Inflammatory macrophage treated with lipopolysaccharide for 4 hours (primary cell): ENCODE data around the gene MCRIP2.

Experiments used
- DNase-seq: peaks from one replicate; pipeline ENCODE4 v3.0.0-alpha.2; 2020

MCRIP2 gene

DNA sequence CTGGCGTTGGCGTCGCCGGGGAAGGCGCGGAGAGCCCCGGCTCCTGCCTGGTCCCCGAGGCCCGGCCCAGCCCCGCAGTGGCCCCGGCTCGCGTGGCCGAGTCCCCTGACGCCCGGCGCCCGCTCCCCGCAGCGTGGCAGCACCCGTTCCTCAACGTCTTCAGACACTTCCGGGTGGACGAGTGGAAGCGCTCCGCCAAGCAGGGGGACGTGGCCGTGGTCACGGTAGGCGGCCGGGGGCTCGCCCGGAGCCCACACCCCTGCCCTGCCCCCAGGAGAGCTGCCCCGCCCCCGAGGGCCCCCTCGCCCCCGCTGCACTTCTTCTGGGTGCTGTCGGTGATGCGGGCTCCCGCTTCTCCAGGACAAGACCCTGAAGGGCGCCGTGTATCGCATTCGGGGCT lies 8.0 kb downstream of the MCRIP2 start:
- DNase-seq: no peak

DNA sequence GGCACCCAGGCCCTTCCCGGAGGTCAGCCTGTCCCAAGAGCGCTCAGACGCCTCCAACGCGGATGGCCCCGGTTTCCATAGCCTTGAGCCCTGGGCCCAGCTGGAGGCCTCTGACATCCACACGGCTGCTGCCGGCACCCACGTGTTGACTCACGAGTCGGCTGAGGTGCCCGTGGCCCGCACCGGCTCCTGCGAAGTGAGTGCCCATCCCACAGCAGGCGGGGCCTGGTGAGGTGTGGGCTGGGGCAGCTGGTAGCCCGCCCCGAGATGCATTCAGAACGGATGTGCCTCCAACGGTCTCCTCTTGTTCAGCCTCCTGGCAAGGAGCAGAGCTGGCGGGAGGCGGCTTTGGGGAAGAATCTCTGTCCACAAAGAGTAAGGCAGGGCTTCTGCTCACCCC lies 10.2 kb downstream of the MCRIP2 start:
- DNase-seq: no peak

DNA sequence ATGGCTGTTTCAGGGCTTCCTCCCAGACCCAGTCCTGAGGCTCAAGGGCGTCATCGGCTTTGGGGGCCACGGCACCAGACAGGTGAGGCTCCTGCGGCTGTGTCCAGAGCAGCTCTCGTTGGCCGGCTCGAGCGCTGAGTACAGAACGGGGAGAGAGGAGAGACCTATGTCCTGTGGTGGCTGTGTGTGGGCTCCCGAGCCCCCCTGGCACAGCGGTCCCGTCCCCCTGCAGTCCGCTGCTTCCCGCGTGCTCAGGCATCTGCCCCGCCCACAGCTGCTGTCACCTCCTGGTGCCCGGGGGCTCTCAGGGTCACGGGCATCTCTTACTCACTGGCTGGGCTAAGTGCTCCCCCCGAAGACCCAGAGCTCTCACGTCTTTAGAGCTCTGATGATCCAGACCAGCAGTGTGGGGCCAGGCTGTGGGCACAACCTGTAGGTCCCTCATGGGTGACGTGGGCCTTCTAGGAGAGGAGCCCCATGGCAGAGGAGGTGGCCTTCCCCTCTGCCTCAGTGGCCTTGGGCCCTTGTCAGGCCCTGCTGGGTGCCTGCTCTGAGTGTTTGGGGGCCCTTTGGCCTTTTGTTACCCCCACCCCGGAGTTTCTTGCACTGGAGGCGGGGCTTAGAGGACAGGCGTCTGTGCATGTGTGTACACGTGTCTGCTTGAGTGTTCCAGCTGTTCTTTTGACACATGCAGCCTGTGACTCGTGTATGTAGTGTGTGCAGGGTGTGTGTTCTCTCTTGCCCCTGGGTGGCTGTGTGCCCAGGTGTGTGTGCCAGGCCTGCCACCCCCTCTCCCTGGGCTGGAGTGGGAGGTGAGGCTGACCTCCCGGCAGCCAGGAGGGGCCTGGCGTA lies 11.1 kb downstream of the MCRIP2 start:
- DNase-seq: no peak

GRCh38 chr16:654034-654433 lies 12.4 kb downstream of the MCRIP2 start:
- DNase-seq: no peak

DNA sequence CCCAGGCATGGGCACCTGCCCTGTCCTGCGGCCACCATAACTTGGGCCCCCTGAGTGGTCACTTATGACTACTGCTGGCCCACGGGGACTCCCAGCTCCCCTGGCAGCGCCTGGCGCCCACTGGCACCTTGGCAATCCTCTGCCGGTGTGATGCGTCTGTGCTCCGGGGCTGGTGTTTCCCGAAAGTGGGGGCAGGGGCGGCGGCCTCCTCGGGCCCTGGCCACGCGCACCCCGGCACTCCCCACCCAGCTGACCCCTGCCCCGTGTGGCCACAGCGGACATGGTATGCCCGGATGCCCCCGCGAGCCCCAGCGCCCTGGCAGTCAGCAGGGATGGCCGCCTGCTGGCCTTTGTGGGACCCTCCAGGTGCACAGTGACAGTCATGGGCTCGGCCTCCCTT lies 15.9 kb downstream of the MCRIP2 start:
- no peak for DNase-seq

DNA sequence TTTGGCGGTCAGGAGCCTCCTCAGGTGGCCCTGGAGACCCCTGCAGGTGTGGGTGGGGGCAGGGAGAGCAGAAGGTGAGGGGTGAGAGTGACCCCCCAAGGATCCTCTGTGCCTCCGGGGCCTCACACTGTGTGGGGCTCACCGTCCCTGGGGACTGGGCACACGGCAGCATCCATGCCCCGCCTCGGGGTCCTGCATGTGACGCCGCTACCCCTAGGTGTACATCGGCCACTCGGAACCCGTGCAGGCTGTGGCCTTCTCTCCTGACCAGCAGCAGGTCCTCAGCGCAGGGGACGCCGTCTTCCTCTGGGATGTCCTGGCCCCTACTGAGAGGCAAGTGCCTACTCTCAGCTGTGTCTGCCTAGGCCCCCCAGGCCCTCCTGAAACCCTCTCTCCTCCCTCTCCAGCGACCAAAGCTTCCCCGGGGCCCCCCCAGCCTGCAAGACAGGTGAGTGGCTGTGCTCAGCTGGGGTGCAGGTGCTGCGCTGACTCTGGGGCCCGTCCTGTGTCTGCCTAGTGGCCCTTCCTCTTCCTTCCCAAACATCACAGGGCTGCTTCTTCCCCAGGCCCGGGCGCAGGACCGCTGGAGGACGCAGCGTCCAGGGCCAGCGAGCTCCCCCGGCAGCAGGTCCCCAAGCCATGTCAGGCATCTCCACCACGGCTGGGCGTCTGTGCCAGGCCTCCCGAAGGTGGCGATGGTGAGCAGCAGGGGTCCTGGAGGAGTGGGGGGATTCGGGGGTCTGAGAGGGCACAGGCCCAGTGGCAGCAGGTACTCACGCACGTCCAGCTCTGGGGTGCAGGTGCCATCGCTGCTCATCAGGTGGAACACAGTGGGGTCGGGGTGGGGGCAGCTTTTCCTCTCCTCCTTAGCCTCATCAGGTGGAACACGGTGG lies 17.3 kb downstream of the MCRIP2 start:
- DNase-seq: no peak

DNA sequence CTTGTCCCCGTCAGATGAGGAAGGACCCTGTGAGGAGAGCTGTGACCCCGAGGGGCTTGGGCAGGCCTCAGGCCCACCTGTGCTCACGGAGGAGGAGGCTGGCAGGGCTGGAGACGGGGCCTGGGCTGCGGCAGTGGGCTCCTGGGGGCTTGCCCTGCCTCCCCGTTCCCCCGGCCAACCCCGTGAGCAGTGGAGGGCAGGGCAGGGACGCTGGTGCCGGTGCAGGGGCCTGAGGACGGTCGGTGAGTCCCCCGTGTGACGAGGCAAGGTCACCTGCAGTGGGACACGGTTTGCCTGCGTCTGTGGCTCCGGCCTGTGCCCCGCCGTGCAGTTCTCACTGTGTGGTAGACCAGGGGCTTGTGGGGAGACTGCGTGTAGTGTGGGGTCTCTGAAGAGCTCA lies 18.0 kb downstream of the MCRIP2 start:
- no peak for DNase-seq

DNA sequence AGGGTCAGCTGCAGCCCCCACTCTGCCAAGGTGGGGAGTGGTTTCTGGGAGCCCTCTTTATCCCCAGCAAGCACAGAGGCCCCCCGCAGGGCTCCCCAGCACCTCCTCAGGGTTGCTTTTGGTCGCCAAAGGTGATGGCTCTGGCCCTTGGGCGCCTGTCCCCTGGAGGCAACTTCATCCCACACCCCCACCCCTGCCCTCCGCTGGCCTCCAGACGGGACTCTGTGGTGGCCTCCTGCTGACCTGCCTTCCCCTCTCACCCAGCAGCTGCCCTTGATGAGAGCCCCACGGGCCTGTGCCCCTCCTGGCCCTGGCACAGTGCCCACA lies 18.5 kb downstream of the MCRIP2 start:
- DNase-seq: no peak

DNA sequence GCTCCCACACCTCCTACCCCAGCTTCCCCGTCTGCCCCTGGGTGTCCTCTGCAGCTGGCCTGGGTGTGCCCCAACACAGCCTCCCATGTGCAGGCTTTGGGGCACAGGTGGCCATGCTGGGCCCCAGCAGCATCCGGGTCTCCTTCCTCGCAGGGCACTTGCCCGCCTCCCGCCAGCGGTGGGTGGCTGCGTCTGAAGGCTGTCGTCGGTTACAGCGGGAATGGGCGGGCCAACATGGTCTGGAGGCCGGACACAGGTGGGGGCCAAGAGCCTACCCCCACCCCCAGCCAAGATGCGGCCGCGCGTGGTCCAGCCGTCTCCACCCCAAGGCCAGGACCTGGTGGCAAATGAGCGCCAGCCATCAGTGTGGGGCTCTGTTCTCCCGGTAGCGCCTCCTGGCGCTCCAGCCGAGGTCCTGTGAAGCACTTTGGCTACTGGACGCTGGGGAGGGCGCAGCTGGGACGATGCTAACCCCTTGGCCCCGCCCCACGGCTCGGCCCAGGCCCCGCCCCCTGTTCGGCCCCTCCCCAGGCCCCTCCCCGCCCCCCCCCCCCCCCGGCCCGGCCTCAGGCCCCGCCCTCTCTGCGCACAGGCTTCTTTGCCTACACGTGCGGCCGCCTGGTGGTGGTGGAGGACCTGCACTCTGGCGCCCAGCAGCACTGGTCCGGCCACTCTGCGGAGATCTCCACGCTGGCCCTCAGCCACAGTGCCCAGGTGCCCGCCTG lies 19.0 kb downstream of the MCRIP2 start:
- DNase-seq: peak; percentile 93

- no peak for DNase-seq
These were observed 19.7 kb downstream of the MCRIP2 start for GRCh38 chr16:661184-661821.

DNA sequence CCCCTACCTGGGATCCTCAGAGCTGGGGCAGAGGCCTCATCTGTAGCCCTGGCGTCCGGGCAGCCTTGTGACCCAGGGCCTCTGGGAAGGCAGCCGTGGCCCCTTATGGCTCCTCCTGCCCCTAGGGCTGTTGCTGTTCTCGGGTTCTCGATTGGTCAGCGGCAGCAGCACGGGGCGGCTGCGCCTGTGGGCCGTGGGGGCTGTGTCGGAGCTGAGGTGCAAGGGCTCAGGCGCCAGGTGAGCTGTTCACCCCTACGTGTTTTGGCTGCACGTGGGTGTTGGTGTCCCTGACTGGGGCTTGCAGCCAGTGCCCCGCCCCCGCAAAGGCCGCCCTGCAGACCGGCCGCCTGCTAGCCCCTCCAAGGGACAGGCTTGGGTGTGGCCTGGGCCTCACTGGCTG lies 20.5 kb downstream of the MCRIP2 start:
- no peak for DNase-seq

- no peak for DNase-seq
These were observed 21.0 kb downstream of the MCRIP2 start for GRCh38 chr16:662597-662996.

DNA sequence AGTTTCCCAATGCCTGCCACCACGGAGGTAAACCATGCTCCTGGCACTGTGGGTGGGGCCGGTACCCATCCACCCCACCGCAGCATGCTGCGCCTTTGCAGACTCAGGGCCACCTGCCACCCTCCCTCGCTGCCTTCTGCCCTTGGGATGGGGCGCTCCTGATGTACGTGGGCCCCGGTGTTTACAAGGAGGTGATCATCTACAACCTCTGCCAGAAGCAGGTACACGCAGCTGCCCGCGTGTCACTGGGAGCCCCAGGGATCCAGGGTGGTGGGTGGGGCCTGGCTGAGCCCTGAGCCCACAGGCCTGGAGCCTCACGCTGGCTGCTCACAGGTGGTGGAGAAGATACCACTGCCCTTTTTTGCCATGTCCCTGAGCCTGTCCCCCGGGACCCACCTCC lies 24.9 kb downstream of the MCRIP2 start:
- DNase-seq: no peak

DNA sequence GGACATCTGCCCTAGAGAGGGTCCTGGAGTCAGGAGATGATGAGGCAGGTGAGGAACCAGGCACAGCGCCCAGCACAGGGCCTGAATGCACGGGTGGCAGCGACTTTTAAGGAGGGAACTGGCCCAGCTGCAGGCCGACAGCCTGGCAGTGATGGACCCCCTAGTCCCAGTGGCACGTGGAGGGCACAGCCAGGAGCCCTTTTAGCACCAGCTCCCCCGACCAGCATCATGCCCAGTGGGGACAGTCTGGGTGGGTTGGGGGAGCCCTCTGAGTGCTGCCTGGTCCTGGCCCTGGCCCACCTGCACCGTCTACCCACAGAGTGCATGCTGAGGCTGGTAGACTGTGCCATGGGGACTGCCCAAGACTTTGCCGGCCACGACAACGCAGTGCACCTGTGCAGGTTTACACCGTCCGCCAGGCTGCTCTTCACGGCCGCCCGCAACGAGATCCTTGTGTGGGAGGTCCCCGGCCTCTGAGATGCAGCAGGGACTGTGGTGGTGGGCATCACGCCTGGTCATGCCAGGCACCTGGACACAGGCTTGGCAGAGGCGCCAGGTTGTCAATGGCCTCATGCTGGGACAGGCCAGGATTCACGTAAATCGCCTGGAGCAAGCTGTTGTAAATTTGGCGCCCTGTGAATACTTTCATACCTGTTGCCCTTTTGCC lies 25.6 kb downstream of the MCRIP2 start:
- DNase-seq: no peak

GRCh38 chr16:667780-668518 lies 26.3 kb downstream of the MCRIP2 start, which contains the start of gene RHOT2:
Gene RHOT2 (plus strand): TSS chr16:668132. CDS start chr16:668200, 68 bp downstream.
- DNase-seq: peak; percentile 94

- DNase-seq: no peak
These were observed 27.0 kb downstream of the MCRIP2 start for GRCh38 chr16:668519-669171.

DNA sequence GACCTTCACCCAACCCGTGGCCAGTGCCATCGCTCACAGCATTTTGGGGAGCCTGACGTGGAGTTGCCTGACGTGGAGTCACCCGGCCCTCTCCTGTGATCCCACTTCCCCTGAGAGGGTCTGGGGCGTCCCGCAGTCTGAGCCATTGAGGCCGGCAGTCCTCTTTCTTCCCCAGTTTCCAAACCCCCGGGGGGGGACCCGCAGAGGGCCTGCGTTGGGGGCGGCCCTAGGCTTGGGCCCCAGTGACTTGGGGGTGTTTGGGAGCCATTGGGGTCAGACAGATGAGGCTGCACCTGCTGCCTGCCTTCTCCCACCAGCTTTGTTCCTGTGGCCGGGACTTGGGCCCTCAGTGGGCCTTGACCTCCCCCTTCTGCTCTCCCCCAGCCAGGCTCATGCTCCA lies 28.0 kb downstream of the MCRIP2 start:
- DNase-seq: no peak

GRCh38 chr16:670485-671352 lies 29.1 kb downstream of the MCRIP2 start:
- DNase-seq: no peak

DNA sequence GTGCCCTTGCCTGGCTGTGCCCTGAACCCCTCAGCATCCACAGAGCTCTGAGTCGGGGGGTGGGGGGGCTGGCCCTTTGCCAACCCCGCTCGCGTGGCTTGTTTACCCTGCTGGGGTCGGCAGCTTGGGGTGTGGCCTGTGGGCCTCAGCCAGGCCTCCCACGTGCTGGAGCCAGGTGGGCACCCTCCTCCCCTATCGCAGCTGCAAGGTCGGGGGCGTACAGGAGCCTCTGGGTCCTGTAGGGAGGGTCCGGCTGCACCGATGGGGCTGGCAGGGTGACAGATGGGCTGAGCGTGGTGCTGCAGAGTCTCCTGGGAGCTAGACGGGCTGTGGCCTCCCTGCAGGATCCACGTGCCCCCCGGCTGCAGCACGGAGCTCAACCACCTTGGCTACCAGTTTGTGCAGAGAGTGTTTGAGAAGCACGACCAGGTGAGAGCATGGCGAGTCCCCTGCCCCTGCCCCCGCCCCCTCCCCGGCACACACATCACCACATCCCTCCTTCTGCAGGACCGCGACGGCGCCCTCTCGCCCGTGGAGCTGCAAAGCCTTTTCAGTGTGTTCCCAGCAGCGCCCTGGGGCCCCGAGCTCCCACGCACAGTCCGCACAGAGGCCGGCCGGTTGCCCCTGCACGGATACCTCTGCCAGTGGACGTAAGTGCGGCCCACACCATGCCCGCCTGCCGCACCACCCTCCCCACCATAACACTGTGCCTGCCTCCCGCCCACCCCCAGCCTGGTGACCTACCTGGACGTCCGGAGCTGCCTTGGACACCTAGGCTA lies 29.9 kb downstream of the MCRIP2 start:
- DNase-seq: no peak
